DMS153 (cell line): ENCODE data around the gene CHAF1A.

ENCODE experiments used
- DNase-seq: peaks from one replicate; lab custom pipeline; 2025; lab: John Stamatoyannopoulos, UW

CHAF1A gene

DNA sequence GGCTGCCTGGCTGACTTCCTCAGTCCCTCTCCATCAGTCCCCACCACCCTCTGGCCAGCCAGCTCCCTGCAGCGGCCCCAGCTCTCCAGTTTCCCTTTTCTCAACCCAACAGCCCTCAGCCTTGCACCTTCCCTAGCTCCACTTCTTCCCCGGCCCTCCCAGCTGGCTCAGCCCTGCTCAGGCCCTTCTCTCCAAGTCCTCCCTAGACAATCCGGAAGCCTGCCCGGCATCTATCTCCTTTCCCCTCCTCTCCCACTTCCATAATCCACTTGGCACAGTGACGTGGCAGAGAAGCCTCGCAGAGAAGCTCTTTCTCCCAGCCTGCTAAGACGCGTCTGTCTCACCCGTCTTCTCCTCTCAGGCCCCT is 54.0 kb downstream of the CHAF1A start:
- no peak for DNase-seq

DNA sequence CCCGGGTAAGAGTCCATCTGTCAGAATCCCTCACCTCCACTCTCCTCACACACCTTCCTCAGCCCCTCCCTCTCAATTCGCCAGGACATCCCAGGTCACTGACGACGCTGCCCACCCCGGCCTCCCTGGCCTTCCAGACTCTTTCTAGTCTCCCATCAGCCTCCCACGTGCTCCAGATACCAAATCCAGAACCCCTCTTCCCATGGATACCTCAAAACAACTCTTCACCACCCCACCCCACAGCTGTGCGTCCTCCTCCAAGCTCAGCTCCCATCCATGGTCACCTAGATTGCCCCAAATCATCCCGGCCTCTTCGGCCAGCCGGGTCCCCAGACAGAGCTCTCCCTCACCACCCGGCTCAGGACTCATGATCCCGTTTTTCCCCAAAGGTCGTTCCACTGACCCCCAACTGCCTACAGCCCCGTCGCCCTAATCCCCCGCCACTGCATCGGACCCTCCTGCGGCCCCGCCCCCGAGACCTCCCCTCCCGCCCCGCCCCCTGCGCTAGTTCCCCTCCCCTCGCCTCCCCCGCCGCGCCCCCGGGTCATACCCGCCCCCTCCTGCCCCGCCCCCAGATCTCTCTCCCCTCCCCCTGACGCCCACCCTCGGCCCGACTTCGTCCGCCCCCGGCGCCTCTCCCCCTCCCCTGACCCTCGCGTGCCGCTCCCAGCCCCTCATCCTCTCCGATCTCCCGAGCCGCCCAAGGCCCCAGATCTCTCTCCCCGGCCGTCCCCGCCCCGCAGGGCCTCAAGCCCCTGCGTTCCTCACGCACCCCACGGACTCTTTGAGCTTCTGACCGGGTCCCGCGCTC is 54.6 kb downstream of the CHAF1A start:
- DNase-seq: no peak

DNA sequence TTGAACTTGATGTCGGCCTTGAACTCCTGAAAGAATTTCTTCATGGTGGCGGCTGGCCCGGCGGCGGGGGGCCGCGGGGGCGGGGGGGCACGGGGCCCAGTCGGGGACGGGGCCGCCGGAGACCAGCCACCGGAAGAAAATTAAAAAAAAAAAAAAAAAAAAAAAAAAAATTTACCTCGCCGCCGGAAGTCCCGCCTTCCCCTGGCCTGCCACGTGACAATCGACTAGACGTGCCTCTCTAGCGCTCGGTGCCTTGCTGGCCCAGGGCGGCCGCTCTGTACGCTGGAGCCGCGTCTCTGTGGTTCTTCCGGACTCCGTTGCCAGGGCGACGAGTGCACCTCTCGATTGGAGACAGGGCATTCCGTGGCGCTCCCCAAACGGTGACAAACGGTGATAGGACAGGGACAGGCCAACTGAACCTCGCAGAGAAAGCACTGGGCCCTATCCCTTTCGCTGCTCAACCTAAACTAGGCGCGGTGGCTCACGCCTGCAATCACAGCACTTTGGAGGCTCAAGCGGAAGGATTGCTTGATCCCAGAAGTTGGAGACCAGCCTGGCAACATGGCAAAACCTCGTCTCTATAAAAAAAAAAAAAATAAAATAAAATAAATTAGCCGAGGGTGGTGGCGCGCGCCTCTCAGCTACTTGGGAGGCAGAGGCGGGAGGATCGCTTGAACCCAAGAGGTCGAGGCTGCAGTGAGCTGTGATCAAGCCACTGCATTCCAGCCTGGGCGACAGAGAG is 55.4 kb downstream of the CHAF1A start, which contains the start of gene UBXN6:
TSS of gene UBXN6 (minus strand) at position 141 of the 742 bp plus-strand sequence. CDS start at position 44, 97 bp downstream.
- peak; percentile 98 for DNase-seq

DNA sequence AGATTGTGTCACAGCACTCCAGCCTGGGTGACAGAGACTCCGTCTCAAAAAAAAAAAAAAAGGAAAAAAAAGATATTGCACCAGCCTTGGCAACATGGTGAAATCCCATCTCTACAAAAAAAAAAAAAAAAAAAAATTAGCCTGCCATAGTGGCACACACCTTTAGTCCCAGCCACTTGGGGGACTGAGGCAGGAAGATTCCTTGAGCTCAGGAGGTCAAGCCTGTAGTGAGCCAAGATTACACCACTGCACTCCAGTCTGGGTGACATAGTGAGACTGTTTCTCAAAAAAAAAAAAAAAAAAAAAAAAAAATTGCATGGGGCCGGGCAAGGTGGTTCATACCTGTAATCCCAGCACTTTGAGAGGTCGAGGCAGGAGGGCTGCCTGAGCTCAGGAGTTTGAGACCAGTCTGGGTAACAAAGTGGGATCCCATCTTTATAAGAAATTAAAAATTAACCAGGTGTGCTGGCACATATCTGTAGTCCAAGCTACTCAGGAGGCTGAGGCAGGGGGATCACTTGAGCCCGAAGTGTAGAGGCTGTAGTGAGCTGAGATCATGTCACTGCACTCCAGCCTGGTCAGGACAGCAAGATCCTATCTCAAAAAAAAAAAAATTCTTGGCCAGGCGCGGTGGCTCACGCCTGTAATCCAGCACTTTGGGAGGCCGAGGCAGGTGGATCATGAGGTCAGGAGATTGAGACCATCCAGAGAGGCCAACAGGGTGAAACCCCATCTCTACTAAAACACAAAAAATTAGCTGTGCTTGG is 62.6 kb downstream of the CHAF1A start:
- no peak for DNase-seq

DNA sequence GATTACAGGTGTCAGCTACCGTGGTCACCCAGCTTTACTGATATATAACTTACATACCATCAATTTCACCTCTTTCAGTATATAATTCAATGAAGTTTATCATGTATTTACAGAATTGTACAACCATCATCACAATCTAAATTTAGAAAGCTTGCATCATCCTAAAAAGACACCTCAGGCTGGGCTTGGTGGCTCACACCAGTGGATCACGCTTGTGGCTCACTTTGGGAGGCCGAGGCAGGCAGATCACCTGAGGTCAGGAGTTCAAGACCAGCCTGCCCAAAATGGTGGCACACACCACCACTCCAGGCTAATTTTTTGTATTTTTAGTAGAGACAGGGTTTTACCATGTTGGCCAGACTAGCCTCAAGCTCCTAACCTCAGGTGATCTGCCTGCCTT is 65.4 kb downstream of the CHAF1A start:
- no peak for DNase-seq

DNA sequence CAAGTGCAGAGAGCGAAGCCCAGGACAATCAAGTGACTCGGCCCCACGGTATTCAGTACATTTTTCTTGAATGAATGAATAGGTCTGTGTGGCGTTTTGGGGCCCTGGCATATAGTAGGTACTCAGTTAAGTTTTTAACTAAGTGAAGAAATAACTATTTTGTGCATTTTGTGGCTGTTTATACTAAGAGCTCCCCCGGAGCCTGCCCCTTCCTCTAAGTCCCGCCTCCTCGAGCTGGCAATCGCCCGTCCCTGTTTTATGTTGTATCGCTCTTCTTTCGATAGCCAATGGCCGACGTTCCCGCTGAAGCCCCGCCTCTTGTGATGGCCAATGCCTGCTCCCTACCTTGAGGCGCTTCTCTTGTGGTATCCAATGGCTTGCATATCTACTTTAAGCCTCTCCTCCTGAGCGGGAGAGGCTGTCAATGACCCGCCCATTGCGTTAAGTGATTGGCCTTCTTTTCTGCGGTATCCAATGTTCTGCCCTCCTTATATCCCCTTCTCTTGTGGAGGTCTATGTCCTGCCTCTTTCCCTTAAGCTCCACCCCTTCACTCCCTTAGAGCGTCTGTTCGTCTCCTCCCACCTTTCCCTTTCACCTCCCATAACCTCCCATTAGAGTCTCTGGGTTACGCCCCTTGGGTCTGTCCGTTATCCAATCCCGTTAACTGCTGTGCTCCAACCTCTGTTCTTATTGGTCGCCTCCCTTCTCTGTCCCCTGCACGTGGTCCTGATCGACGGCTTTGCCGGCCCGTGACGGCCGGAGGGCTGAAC is 69.1 kb downstream of the CHAF1A start:
- DNase-seq: peak; percentile 100

DNA sequence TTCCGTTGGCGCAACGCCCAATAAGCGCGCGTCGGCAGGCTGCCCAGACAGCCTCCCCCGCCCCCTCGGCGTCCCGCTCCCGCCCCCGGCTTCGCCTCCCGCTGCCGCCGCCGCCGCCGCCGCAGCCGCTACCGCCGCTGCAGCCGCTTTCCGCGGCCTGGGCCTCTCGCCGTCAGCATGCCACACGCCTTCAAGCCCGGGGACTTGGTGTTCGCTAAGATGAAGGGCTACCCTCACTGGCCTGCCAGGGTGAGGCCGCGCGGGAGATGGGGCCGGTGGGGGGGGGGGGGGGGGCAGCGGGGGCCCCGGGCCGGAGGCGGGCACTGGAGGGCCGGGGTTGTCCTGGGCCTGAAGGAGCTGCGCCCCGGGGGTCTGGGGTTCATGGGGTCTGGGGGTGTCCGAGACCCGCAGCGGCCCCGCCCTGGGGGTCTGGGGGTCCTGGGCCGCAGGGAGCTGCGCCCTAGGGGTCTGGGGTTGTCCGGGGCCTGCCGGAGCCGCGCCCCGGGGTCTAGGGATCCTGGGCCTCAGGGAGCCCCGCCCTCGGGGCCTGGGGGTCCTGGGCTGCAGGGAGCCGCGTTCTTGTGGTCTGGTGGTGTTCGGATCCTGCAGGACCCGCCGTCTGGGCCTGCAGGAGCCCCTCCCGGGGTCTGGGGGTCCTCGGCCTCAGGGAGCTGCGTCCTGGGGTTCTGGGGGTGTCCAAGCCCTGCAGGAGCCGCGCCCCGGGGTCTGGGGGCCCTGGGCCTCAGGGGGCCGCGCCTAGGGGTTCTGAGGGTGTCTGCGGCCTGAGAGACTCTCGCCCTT is 69.9 kb downstream of the CHAF1A start, which contains the start of gene HDGFL2:
TSS of gene HDGFL2 (plus strand) at position 124 of the 801 bp plus-strand sequence. CDS start at position 178, 54 bp downstream.
- no peak for DNase-seq

DNA sequence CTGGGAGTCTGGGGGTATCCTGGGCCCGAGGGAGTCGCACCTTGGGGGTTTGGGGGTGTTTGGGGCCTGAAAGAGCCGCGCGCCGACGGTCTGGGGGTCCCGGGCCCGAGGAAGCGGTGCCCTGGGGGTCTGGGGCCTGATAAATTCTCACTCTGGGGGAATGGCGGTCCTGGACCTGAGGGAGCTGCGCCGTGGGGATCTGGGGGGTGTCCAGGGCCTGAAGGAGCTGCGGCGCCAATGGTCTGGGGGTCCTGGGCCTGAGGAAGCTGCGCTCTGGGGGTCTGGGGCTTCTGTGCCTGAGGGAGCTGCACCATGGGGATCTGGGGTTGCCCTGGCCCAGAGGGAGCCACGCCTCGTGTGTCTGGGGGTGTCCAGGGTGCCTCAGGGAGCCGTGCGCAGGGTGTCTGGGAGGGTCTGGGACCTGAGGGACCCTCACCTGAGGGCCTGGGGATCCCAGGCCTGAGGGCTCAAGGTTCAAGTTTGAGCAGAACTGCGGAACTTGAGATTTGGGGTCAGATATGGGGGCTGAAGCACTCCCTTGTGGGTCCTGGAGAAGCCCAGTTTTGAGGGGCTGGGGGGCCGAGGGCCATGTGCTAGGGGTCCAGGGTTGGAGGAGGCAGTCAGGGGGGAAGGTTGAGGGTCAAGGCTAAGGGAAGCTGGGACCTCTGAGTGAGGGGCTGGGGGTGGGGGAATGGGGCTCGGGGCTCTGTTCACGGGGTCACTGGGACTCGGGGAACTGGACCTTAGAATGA is 70.7 kb downstream of the CHAF1A start:
- no peak for DNase-seq

DNA sequence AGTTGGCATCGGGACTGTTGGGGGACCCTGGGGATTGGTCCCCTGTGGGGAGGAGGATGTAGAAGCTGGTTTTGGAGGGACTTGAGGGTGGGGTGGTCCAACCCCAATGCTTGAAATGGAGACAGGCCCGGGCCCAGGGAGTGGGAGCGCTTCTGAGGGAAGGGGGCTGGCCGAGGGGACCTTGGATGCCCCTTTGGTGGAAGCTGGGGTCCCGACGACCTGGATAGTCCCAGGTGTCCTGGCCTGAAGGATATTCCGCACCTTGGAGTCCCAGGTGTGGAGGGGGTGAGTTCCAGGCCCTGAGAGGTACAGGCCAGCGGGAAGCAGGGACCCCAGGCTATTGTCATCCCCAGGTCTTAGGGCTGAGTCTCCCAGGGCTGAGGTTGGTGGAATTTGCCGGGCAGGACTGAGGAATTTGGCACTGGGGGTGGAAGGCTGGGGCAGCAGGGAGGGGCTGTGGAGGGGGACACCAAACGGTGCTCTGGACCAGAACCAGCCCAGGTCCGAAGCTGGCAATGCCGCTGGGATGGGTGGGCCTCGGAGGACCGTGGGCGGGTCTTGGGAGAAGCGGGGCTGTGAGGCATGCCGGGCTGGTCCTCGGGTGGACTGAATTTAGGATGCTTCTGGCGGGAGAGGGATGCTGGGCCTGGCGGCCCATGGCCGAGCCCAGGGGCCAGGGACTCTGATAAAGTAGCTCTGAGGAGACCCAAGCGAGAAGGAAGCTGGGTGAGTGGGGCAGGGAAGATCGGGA is 71.5 kb downstream of the CHAF1A start:
- DNase-seq: no peak

DNA sequence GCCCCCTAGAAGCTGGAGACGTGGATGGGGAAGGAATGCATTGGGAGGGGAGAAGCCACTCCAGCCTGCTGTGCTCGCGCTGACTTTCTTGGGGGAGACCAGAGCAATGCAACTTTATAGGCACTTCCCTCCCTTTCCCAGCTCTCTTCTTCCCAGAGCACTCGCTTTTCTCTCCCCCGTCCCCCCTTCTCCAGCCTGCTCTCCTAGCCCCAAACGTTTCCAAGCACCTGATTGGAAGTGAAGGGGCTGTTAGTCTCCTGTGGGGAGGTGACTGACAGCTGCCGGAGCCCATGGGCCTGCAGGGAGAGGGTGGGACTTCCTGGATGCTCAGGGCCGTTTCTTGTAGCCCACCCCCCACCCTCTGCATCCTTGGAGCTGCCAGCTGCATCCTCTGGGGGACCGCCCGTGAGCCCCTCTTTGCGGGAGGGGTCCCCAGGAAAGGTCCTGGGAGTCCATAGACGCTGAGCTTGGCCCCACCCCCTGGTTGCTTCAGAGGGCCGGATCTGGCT is 72.1 kb downstream of the CHAF1A start:
- peak; percentile 55 for DNase-seq

DNA sequence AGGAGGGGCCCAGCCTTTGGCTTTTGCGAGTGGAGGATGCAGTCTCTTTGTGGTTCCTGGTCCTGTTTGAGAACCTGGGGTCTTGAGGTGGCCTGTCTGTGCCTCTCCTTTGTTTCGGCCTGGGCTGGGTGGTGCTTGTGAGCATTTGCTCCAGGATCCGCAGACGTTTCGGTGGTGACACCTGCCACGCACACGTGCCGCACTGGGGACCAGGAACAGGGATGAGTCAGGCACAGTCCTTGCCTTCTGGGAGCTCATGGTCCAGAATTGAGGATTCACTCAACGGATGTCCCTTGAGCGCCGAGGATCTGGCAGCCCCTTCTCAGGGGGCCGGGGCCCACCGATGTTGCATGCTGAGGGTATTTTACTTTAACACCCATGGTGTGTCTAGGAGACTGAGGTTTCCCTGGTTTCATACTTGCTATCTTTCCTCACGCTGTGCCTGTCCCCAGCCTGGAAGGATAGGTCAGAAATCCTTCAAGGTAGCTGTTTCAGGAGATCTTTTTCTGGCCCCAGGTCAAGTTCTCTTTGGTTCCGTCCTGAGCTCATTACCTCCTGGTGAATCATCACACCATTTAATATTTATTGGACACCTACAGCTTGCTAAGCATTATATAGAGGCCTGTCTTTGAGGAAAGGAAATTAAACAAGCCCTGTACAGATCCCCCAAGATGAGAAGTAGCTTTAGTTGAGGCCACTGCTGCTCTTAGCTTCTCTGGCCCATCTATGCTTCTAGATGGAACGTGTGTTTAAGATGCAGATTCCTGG is 74.8 kb downstream of the CHAF1A start:
- no peak for DNase-seq

DNA sequence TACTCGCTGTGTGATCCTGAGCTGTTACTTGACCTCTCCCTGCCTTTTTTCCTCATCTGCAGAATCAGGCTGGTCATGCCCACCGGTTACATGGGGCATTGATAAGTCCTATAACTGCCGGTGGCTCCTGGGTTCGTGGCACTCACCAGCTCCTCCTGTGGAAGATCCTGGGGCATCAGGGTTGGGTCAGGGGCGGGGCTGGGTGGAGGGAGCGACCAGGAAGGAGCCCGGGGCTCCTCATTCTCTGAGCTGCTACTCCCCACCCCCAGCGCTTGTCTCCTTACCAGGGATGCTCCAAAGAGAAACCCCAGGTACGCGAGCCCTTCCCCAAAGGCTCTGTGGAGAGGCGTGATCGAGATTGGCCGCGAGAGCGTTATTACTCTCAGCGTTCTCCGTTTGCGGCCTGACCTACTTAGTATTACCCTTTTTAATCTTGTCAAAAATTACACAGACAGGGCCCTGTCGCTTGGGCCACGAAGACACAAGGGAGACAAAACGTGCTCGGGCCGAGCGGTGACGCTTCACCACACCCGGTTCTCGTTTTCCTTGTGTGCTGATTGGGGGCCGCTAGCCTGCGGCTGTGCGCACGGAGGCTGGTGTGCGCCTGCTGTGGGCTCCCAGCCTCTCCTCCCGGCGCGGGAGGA is 80.4 kb downstream of the CHAF1A start:
- DNase-seq: no peak

DNA sequence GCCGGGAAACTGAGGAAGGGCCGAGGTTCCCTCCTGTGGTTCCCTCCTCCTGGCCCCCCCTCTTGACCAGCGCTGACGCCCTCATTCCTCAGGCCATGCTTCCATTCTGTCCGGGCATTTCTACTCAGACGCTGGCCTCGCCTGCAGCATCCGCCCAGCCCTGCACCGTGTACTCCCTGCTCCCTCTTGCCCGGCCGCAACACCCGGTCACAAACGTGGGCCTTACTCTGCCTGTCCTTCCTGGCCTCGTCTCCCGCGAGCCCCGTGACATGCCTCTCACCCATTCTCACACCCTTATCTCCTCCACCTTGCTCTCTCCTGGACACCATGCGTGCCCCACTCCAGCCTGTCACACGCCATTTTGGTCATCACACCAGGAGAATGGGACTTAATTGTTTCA is 80.9 kb downstream of the CHAF1A start:
- DNase-seq: no peak

DNA sequence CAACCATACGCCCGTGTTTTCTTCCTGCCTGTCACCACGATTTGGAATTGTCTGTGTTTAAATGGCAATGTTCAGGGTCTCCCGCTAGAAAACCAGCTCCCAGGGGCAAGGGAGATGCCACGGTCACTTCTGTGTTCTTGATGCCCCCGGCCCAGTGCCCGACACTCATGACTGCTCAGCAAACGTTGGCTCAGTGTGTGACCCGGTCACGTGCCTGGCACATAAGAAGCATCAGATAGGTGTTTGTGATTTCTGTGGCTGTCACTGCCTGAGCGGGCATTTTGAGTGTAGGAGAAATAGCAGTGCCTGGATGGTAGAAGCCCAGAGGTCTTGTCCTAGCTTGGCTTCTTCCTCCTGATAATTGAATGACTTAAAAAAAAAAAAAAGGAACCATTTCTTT is 85.1 kb downstream of the CHAF1A start:
- no peak for DNase-seq

DNA sequence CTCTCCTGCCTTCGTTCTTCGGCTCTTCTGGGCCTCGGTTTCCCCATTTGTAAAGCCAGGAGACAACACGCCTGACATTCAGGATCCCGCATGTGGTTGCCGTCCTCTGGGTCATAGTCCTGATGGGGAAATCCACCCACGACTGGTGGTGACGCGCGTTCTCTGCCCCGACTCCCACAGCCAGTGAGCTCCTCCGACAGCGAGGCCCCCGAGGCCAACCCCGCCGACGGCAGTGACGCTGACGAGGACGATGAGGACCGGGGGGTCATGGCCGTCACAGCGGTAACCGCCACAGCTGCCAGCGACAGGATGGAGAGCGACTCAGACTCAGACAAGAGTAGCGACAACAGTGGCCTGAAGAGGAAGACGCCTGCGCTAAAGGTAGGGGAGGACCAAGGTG is 86.1 kb downstream of the CHAF1A start:
- no peak for DNase-seq

DNA sequence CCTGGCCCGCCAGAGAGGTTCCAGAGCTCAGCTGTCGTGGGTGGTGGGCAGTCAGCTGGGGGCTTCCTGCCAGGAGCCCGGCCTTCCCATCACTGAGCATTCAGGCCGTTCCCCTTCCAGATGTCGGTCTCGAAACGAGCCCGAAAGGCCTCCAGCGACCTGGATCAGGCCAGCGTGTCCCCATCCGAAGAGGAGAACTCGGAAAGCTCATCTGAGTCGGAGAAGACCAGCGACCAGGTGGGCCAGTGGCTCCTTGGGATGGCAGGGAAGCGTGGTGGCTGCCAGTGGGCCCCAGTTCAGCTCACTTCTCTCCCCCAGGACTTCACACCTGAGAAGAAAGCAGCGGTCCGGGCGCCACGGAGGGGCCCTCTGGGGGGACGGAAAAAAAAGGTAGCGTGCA is 89.0 kb downstream of the CHAF1A start:
- DNase-seq: no peak

DNA sequence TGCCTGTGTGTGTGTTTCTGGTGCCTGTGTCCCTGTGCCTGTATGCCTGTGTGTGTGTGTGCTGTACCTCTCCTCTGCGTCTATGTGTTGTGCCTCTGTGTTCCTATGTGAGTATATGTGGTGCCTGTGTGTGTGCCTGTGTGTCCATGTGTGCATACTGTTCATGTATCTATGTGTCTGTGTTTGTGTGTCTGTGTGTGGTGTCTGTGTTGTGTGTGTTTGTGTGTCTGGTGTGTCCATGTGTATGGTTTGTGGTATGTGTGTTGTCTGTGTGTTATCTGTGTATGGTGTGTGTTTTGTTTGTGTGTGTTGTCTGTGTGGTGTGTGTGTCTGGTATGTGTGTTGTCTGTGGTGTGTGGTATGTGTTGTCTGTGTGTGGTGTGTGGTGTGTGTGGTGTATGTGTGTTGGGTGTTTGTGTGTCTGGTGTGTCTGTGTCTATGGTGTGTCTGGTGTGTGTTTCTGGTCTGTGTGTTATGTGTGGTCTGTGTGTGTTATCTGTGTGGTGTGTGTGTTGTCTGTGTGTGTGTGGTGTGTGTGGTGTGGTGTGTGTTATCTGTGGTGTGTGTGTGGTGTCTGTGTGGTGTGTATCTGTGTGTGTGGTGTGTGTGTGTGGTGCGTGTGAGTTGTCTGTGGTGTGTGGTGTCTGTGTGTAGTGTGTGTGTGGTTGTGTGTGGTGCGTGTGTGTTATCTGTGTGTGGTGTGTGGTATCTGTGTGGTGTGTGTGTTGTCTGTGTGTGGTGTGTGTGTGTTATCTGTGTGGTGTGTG is 90.1 kb downstream of the CHAF1A start:
- no peak for DNase-seq
